MM.1S (cell line): ENCODE results near the gene EPHB1.

Source experiments
- EZH2 ChIP-seq: fragments of 300-600 bp; sonication (generic); optimal IDR thresholded peaks from 2 replicates; pipeline ENCODE3; 2017; ENCODE audit warnings: low read depth, mild to moderate bottlenecking, antibody characterized with exemption, low read length, mixed read lengths
- EZH2phosphoT487 ChIP-seq: fragments of 300-600 bp; sonication (generic); IDR thresholded peaks from 2 replicates; pipeline ENCODE4 v1.6.1; 2018; ENCODE audit warnings: antibody characterized with exemption, low read length
- TF ChIP-seq, protein P1 (sequence below): fragments of 300-600 bp; sonication (generic); IDR thresholded peaks from 2 replicates; pipeline ENCODE4 v1.5.1; 2016; ENCODE audit warnings: antibody characterized with exemption, low read length, mixed read lengths

DNA sequence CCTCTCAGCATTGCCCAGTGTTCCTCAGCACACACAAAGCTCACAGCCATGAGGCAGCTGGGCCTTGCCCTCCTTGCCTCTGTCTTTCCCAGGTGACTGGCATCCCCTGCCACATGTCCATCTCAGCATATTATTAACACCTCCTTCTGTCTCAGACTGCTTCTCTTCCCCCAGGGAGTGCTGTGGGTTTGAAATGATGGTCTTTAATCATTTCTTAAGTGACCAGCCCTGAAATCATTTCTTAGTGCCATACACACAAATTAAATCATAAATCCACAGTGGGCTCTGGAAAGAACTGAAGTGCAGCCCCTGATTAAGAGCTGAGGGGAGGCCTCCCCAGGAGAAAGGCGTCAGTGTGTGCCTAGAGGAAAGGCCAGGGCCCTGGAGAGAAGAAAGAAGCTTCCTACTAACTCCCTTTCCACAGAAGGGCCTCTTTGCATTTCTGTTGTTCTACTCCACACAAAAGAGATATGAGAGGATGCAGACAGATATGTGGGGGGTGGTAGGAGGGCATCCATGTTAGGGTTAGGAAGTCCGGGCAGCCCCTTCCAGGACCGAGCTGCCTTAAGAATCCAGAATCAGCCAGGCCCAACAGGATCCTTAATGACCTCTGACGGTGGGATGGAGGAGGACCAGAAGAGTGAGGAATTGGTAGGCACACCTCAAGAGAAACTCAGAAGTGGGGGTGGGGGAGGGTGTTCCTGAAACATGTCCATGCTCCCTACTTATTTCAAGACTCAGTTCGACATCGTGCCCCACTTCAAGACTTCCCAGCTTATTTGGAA is 290.8 kb downstream of the EPHB1 start:
- TF ChIP-seq, protein P1, sequence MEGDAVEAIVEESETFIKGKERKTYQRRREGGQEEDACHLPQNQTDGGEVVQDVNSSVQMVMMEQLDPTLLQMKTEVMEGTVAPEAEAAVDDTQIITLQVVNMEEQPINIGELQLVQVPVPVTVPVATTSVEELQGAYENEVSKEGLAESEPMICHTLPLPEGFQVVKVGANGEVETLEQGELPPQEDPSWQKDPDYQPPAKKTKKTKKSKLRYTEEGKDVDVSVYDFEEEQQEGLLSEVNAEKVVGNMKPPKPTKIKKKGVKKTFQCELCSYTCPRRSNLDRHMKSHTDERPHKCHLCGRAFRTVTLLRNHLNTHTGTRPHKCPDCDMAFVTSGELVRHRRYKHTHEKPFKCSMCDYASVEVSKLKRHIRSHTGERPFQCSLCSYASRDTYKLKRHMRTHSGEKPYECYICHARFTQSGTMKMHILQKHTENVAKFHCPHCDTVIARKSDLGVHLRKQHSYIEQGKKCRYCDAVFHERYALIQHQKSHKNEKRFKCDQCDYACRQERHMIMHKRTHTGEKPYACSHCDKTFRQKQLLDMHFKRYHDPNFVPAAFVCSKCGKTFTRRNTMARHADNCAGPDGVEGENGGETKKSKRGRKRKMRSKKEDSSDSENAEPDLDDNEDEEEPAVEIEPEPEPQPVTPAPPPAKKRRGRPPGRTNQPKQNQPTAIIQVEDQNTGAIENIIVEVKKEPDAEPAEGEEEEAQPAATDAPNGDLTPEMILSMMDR, result no peak
- TF ChIP-seq EZH2phosphoT487 (no peak), EZH2 (no peak)
